Loucy (cell line): ENCODE data around the gene CLCNKB.

Experiments used
- EZH2phosphoT487 ChIP-seq: fragments of 200-600 bp; IDR thresholded peaks from 2 replicates; pipeline ENCODE4 v1.6.1; 2018; ENCODE audit warnings: antibody characterized with exemption, mild to moderate bottlenecking, moderate library complexity, borderline replicate concordance
- TF ChIP-seq, protein P1 (sequence below): fragments of 200-600 bp; sonication (generic); conservative IDR thresholded peaks from 2 replicates; pipeline ENCODE4 v1.5.1; 2014; ENCODE audit warnings: mild to moderate bottlenecking, antibody characterized with exemption, low read length

DNA sequence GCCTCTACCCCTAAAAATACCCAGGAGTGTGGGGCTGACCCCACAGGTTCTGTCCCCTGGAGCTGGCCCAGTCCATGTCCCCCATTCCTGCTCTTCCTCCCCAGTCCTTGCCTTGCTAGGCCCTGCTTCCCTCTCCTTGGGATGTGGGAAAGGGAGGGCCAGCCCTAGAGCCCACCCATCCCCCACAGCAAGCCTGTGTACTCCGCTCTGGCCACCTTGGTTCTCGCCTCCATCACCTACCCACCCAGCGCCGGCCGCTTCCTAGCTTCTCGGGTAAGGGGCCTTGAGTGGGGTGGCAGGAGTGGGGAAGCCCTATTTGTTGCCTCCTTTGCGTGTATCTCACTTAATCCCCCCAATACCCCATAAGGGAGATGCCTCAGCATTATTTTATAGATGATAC lies 6.7 kb downstream of the CLCNKB start:
- TF ChIP-seq, protein P1, sequence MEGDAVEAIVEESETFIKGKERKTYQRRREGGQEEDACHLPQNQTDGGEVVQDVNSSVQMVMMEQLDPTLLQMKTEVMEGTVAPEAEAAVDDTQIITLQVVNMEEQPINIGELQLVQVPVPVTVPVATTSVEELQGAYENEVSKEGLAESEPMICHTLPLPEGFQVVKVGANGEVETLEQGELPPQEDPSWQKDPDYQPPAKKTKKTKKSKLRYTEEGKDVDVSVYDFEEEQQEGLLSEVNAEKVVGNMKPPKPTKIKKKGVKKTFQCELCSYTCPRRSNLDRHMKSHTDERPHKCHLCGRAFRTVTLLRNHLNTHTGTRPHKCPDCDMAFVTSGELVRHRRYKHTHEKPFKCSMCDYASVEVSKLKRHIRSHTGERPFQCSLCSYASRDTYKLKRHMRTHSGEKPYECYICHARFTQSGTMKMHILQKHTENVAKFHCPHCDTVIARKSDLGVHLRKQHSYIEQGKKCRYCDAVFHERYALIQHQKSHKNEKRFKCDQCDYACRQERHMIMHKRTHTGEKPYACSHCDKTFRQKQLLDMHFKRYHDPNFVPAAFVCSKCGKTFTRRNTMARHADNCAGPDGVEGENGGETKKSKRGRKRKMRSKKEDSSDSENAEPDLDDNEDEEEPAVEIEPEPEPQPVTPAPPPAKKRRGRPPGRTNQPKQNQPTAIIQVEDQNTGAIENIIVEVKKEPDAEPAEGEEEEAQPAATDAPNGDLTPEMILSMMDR: no peak
- no peak for TF ChIP-seq EZH2phosphoT487
